CD4-positive, alpha-beta T cell treated with Interleukin-15 for 4 hours (primary cell): ENCODE measurements around the gene JCAD.

ENCODE experiments used
- DNase-seq: peaks from one replicate; pipeline ENCODE4 v3.0.0-alpha.2; 2020; ENCODE audit warnings: low spot score

Gene JCAD

GRCh38 chr10:30074090-30074489 lies 14.7 kb upstream of the JCAD start:
- DNase-seq = no peak

- DNase-seq = no peak
Measured at GRCh38 chr10:30073767-30074060, 14.3 kb upstream of the JCAD start.

GRCh38 chr10:30073045-30073766 lies 13.8 kb upstream of the JCAD start:
- no peak for DNase-seq

- no peak for DNase-seq
Measured at GRCh38 chr10:30072068-30072467, 12.7 kb upstream of the JCAD start.

GRCh38 chr10:30070001-30070685 lies 10.8 kb upstream of the JCAD start:
- DNase-seq = no peak

- DNase-seq = no peak
Measured at GRCh38 chr10:30068492-30069223, 9.3 kb upstream of the JCAD start.

- no peak for DNase-seq
Measured at GRCh38 chr10:30063099-30063498, 3.7 kb upstream of the JCAD start.

GRCh38 chr10:30062582-30062981 lies 3.2 kb upstream of the JCAD start:
- DNase-seq = no peak

GRCh38 chr10:30062090-30062489 lies 2.7 kb upstream of the JCAD start:
- no peak for DNase-seq

- DNase-seq = no peak
Measured at GRCh38 chr10:30058570-30059132, 735 bp downstream of the JCAD start.

GRCh38 chr10:30057894-30058556 lies 1.4 kb downstream of the JCAD start:
- DNase-seq = no peak

- DNase-seq = no peak
Measured at GRCh38 chr10:30057421-30057841, 2.0 kb downstream of the JCAD start.

GRCh38 chr10:30056767-30057355 lies 2.5 kb downstream of the JCAD start:
- no peak for DNase-seq

- DNase-seq = no peak
Measured at GRCh38 chr10:30056281-30056680, 3.1 kb downstream of the JCAD start.

GRCh38 chr10:30055226-30055662 lies 4.1 kb downstream of the JCAD start:
- no peak for DNase-seq

- DNase-seq = no peak
Measured at GRCh38 chr10:30052062-30052461, 7.3 kb downstream of the JCAD start.

GRCh38 chr10:30051220-30051619 lies 8.2 kb downstream of the JCAD start:
- DNase-seq = no peak

GRCh38 chr10:30050411-30050810 lies 9.0 kb downstream of the JCAD start:
- no peak for DNase-seq

GRCh38 chr10:30048768-30049517 lies 10.4 kb downstream of the JCAD start:
- DNase-seq = no peak

GRCh38 chr10:30047924-30048531 lies 11.4 kb downstream of the JCAD start:
- DNase-seq = no peak

GRCh38 chr10:30047430-30047829 lies 12.0 kb downstream of the JCAD start:
- no peak for DNase-seq
